ENCODE measurements around the gene AFF3.

Gene AFF3

DNA sequence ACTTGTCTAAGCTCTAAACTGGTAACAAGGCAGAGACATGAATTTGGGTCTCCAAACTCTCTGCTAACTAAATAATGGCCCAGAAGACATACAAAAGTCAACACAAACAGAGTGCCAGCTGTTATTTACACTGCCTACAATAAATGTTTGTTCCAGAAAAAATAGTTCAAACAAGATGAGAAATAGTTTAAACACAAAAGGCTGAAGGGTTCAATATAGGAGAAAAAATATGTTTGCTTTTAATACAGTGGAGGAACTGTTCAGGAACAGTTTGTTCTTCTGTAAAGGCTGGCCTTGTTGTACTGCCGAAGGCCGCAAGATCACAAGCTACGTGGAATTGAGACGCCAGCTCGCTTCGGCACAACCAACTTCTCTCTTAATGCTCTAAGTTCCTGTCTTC is 74.6 kb downstream of the AFF3 start:
- no peak for DNase-seq

DNA sequence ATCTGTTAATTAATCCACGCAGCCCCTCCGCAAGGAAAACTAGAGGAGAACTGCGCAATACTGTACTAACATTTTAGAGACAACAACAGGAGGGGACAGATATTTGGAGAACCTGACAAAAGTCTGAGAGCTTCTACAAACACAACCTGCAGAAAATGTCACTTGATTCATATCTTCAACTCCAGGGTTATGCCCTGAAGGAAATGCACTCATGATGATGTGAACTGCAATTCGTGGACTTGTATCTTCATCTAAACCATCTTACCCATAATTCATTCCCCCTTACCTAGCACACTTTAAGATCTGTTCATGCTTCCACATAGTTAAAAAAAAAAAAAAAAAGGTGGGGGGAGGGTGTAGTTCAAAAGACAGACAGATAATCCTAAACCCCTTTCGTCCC is 75.5 kb downstream of the AFF3 start:
- DNase-seq = no peak

DNA sequence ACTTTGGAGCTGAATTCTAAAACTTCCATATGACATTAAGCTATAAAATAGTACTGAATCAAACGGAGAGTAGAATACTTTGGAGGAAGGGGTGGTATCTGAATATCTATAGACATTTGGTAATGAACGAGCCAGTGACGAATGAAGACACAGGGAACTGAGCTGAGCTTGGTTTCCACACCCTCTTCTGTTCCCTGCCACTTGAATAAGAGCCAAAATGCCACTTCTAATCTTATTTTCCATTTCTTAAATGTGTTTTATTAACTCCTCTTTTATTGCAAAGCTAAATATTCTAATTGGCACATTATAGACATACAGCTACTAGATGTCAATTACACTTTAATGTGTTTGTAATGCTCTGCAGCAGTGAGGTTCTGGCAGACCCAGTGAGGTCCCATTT is 76.1 kb downstream of the AFF3 start:
- no peak for DNase-seq

DNA sequence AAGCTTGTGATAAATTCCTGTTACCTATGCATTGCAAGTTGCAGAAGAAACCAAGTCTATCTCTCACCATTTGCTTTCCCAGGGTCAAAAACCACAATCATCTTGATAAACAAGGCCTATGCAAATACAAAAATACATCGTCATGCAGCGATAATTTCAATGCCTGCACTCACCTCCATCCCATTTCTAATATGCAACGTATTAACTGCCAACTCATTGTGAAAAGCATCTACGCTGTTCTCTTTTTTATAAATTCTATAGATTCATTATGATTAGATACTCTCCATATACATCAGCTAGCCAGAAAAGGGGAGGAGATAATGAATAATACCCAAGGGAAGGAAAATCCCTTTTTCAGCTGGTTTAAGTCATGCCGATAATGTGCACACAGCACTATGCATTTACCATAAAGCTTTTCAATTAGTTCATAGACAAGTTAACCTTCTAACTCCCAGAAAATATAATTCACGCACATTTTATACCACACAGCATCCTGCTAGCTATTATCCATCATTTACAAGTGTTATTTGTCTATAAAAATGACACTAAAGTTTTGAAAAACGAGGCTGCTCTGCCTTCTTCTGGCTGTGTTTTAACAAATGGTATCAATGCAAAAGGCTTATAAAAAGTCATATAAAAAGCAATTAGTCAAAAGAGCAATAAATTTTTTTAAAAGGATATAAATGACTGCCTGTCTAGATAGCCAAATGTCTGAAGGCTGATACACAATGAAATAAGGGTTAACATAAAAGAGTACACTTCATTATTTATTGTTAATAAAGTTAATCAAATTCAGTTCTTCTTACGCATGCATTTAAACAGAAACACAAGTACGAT is 77.6 kb downstream of the AFF3 start:
- DNase-seq = no peak

DNA sequence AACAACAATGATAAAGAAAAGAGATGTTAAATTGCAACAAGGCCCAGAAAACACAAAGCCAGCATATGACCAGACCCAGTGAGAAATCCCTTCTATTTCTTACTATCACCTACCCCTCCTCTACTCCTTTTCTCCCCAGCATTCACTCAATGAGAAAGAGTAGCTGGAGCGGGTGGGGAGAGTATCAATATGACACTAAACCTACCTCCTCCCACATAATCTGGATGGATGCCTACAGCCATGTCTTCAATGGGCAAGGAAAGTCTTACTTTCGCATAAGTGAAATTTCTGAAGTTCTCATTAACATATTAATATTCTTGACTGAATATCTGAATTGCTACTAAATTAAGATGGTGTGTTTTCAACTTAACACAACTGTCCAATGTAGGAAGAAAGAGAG is 78.2 kb downstream of the AFF3 start:
- no peak for DNase-seq

DNA sequence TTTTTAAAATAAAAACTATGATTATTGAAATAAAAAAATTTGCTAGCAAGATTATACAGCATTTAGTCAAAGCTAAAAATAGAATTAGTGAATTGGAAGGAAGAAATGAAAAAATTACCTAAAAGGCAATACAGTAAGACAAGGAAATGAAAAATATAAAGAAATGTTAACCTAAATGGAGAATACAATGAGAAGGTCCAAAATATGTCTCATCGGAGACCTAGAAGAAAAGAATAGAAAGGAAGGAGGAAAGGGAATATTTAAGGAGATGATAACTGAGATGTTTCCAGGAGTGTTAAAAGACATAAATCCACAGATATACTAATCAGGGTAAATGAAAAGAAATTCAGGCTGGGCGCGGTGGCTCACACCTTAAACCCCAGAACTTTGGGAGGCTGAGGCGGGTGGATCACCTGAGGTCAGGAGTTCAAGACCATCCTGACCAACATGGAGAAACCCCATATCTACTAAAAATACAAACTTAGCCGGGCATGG is 78.9 kb downstream of the AFF3 start:
- no peak for DNase-seq

DNA sequence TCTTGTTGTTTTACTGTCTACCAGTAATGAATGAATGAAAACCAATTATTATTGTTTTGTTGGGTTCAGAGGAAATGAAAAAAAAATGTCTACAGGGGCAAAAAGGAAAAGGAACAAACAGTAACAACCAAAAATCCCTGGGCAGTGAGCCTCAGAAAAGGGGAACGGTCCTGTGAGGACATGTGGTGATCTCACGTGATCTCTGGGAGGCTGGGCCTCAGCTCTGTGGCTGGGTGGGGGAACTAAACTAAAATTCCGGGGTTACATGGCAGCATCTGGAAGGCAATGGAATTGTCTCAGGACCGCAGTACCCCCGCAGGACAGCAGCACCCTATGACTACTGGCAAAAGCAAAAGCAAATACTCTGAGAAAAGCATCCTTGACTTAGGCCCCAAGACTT is 80.1 kb downstream of the AFF3 start:
- DNase-seq = no peak

DNA sequence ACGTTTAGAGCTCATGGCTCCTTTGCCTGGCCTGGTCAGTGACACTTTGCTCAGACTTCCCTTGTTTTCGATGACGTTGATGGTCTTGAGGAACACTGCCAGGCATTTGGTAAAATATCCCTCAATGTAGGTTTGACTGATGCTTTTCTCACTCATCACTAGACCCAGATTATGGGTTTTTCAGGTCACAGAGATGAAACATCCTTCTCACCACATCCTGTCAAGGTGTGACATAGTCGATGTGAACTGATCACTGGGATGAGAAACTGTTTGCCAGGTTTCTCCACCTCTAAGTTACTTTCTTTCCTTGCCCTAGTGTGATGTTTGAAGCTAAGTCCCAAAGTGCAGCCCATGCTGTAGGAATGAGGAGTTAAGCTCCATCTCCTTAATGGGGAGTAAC is 81.5 kb downstream of the AFF3 start:
- no peak for DNase-seq

DNA sequence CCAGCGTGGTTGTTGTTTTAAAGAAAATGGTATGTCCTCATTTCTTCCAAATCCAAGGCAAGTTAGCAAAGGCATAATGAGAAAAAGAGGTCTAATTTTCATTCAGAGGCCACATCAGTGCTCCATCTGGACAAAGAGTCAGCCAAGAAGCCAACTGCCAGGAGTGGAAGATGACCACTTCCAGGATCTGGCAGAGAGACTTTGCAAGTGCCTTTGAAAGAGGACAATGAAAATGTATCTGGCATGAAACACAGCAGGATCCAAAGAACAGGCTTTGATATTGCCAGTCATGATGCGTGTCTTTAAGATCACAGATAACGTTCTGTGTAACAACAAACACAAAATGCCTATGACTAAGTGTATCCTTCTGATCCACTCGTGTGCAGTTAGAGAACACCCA is 82.8 kb downstream of the AFF3 start:
- DNase-seq = no peak

DNA sequence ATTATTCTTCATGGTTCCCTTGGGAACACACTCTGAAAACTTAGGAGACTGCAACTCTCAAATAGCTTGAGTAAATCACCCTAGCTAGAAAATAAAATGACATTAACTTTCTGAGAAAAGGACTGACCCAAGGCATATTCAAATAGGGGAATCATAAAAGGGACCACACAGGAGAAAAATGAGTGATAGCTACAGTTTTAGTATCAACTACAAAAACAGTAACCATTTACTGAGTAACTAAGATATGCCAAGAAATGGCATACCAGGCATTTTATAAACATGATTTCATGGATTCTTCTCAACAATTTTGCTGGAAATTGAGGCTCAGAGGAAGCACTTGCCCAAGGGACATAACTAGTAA is 84.5 kb downstream of the AFF3 start:
- no peak for DNase-seq

DNA sequence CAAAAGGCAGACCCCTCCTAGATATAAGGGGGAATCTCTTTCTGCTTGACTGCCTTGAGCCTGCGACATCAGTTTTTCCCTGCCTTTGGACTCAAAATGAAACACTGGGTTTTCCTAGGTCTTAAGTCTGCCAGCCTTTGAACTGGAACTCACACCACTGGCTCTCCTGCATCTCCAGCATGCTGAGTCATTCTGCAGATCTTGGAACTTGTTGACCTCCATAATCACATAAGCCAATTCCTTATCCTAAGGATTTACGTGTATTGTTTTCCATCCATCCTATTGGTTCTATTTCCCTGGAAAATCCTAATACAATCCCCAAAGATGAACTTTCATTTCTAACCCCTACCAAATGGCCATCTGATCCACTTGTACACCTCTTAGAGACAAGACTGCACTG is 88.0 kb downstream of the AFF3 start:
- DNase-seq = no peak

DNA sequence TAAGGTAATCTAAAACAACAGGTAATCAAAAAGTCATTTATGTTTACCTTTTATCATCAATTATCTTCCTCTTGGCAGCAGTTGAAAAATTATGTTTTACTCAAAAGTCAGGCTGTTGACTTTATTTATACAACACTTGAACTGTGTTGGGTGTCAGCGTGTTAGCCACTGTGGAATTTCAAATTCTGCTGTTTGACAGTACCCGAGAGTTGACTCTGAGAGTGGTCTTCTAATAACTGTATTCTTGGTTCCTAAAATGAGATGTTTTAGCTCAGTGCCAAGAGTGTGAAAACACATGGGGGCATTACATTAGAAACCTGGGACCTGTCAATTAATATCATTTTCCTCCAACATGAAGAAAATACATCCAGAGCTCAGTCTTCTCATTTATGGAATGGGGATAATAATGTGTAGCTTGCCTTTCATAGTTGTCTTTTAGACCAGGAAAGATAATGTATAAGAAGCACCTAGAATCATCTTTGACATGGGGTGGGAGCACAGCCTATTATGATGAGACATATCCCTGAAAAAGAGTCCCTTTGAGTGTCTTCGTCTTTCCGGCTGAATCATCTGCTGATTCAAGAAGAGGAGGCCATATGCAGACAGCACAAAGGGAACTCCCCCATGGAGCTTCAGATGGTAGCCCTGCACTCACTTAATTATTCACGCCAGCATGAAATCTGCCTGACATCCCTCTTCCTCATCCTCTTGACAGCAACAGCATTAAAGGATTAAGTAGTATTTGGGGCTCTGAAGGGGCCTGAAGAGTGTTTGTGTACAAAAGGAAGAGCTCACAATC is 89.1 kb downstream of the AFF3 start:
- no peak for DNase-seq

DNA sequence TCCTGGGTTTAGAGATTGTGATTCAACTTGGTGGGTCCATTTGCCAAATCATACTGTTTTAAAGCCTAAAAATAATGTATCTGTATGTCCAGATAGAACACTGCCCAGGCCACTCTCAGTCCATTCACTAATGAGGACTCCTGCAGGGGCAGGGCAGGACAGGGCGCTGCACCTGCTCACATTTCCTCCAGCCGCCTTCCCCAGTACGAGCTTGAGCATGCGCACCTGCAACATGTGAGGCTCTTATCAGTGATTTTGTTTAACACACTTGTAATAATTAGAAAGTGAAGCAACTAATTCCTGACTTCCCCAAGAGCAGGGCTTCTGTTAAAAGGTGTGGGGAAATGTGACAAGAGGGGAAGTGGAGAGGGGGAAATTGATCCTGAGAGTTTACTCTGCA is 89.7 kb downstream of the AFF3 start:
- DNase-seq = no peak

DNA sequence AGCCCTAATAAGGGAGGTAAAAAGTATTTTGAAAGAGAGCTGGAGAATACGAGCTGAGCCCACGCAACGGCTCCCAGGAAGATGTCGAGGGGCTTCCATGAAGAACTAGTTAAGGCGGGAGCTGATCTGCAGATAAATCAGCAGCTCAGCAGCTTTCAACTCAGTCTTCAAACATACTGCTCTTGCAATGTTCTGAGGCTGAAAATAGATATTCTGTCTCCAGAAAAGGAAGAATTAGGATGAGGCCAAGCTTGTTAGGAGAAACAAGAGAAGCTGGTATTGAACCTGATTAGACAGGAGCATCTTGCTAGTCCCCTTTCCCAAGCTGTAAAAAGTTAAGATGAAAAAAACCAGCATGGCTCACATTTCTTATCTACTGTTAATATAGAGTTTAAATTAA is 91.1 kb downstream of the AFF3 start:
- DNase-seq = no peak

DNA sequence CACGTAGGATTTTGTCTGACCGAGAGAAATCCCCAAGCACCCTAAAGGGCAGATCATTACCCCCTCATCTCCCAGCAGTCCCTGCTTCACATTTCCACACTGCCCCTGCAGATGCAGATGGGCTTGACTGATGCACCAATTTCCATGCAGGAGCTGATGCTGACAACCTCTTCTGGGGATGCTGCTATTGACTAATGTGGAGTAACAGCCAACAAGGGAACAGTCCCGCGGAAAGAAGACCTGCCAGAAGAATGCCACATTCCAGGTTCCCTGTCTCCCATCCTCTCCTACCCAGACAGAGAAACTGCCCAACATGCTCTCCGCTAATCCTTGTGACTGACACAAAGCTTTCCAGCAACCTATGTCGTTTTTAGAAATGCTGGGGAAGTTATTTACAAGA is 91.7 kb downstream of the AFF3 start:
- DNase-seq = no peak

DNA sequence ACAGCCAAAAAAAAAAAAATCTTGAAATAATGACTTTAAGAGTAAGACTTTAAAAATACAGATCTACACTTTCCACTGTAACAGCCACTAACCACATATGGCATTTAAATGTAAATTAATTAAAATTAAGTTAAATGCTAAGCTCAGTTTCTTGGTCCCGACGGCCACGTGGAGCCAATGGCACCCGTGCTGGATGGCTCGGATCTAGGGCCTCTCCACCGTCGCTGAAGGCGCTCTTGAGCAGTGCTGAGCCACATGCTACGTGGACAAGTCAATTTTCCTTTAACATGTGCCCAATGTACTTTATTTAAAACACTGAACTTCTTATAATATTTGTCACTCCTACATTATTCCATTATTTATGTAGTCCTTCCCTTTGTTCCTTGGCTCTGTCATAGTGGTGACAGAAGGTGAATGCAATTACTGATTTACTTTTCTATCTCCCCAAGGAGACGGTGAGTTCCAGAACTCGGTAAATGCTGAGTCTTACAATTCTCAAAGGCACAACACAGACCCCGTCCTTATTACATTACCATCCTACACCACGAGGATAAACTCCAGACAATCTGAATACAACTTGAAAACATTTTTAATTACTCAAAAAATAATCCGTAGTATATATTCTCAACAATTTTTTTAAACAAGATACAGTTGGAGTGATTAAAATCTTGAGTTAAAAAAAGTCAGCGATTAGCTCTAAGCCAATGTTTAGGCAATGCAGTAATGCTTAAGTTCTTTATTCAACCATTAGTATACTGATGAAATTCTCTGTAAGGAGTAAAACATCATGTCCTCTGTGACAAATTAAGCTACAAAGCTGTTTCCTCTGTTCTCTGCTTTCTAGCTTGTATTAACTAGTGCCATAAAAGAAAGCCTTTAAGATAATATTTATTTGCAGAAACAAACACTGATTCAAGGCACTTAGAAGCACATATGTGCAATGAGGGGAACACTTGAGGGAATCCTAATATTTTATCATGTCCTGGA is 95.1 kb downstream of the AFF3 start:
- DNase-seq = no peak

DNA sequence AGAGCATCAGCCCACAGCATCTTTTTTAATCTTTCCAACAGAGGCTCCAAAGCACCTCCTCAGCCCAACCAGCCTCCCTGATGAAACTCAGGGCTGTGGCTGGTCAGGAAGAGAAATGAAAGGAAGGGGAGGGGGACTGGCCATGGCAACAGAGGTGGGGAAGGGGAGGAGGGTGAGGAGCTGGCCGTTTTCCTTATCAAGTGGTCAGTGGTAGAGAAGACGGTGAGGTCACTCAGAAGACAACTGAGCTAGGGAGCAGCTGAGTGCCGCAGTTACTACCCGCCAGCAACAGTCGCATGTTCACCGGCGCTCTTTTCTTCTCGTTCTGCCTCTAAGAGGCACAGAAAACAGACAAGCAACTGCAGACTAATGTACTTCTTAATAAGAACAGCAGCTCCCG is 97.4 kb downstream of the AFF3 start:
- DNase-seq = no peak

DNA sequence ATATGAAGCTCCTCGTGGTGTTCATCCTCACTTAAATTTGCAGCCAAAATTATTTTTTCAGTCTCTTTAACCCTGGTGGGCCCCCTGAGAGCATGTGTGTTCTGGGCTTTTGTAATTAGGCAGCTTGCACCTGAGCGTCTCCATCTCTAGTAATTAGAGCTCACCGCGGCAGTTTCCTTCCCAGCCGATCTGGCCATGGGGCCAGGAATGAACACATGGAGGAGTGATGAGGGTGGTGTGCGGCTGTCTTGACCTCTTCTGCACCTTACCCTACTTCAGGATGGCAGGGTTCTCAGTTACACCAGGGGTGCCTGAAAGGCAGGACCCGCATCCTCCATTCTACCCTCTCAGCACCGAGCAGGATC is 98.5 kb downstream of the AFF3 start:
- DNase-seq = no peak

DNA sequence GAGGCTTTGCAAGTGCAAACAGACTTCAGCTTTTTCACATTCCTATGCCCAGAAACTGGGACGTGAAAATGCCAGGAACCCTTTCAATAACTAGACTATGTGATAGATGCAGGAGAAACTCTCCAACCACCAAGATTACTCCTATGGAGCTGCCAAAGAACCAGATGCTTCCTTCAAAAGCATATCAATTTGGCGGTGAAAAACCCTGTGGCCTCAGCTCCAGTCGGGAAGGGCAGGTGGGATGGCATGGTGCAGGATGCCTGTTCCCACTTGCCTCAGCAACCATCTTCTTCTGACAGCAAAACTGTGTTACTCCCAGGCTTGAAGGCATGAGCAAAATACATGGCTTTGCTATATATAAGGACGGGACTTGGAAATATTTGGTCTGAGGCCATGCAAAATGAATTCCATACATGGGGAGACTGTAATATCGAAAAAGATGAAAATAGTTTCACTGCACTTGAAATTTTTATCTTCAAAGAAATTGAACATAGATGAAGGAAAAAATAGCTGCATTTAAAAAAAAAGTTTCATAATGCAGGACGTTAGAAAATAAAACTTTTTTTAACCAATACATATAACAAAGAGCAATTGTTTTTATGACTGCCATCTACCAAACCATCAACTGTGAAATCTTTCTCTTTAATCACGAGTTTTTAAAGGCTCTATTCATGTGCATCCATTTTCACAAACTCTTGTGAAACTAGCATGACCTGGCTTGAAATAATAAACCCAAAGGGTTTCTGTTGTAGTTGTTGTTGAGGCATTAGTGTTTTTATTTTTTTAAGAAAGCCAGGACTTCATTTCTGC is 99.1 kb downstream of the AFF3 start:
- DNase-seq = no peak

DNA sequence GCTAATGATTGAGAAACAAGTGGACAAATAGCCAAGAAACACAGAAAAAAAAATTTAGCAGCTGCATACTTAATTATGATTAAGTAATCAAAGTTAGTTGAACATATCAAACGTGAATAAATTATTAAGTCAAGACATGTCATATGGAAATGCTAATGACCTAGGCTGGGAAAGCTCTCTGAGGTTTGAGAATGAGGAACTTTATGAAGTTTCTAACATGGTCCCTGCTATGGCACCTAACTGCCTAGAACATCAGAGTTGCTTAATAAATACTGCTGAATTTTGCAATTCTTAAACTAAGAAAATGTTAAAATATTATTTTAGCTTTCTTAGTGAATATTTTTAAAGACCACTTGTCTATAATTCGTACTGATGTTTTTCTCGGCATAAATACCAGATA is 99.8 kb downstream of the AFF3 start:
- no peak for DNase-seq

DNA sequence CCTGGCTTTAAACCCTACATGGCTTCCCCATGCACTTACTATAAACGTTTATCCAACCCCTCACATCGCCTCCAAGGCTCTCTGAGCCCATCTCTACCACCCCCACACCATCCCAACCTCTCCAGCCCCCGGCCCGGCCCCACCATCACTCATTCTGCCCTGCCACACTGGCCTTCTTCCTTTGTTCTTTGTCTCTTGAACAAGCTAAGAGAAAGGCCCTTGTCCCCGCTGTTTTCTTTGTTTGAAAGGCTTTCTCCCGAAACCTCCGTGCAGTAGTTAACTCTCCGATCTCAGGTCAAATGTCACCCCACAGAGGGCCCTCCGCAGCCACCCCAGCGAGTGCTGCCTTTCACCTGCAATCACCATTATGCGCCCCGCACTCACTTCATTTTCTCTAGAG is 100.4 kb downstream of the AFF3 start:
- DNase-seq = no peak

DNA sequence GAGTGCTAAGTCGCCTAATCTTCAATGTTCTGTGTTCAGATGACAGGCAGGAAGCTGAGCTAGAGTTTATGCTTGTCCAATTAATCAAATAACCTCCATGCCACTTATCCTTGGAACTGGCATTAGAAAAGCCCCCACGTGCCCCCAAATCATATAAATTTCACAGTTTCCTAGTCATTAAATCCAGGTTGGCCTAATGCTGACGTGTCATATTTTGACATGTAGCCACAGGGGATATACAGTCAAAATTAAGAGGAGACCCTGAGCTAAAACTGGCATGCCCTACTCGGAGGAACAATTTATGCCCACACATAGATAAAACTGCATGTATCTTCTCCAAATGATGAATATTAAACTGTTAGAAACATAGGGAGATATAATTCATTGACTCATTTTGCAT is 101.0 kb downstream of the AFF3 start:
- DNase-seq = no peak

All from SHP77 (cell line).